22Rv1 (cell line): ENCODE results near the gene IQGAP2.

ENCODE experiments used
- ZFX ChIP-seq: fragments of 450-650 bp; IDR thresholded peaks from 2 replicates; pipeline ENCODE4 v1.6.1; 2017; ENCODE audit warnings: antibody characterized with exemption, borderline replicate concordance
- TF ChIP-seq, protein P1 (sequence below): fragments of 450-650 bp; IDR thresholded peaks from 2 replicates; pipeline ENCODE4 v1.5.1; 2017; ENCODE audit warnings: mild to moderate bottlenecking

- TF ChIP-seq, protein P1, sequence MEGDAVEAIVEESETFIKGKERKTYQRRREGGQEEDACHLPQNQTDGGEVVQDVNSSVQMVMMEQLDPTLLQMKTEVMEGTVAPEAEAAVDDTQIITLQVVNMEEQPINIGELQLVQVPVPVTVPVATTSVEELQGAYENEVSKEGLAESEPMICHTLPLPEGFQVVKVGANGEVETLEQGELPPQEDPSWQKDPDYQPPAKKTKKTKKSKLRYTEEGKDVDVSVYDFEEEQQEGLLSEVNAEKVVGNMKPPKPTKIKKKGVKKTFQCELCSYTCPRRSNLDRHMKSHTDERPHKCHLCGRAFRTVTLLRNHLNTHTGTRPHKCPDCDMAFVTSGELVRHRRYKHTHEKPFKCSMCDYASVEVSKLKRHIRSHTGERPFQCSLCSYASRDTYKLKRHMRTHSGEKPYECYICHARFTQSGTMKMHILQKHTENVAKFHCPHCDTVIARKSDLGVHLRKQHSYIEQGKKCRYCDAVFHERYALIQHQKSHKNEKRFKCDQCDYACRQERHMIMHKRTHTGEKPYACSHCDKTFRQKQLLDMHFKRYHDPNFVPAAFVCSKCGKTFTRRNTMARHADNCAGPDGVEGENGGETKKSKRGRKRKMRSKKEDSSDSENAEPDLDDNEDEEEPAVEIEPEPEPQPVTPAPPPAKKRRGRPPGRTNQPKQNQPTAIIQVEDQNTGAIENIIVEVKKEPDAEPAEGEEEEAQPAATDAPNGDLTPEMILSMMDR, result no peak
- no peak for TF ChIP-seq ZFX
Measured at GRCh38 chr5:76560952-76561891, 158.1 kb downstream of the IQGAP2 start.
